HS-5 (cell line): ENCODE measurements around the gene TMEM37.

Experiments
- DNase-seq: peaks from one replicate; pipeline ENCODE4 v3.0.0-alpha.2; 2012; ENCODE audit warnings: low read depth

The TMEM37 gene

DNA sequence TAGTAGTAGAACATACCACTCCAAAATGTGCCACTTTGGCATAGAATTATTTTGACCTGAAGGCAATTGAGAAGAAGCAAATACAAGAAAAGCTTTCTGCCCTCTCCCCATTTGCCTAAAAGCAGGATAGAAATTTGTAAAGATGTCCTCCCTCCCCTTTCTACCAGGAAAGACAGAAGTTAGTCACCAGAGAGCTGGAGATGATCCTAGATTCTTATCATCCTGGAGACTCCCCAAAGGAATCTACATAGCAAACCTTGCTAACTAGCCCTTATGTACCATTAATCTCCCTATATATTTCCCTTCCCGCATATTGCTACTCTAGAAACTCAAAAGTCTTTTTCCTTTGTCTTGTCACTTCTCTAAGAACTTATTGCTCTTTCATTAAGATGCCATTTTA, 12.6 kb upstream of the TMEM37 start:
- no peak for DNase-seq

DNA sequence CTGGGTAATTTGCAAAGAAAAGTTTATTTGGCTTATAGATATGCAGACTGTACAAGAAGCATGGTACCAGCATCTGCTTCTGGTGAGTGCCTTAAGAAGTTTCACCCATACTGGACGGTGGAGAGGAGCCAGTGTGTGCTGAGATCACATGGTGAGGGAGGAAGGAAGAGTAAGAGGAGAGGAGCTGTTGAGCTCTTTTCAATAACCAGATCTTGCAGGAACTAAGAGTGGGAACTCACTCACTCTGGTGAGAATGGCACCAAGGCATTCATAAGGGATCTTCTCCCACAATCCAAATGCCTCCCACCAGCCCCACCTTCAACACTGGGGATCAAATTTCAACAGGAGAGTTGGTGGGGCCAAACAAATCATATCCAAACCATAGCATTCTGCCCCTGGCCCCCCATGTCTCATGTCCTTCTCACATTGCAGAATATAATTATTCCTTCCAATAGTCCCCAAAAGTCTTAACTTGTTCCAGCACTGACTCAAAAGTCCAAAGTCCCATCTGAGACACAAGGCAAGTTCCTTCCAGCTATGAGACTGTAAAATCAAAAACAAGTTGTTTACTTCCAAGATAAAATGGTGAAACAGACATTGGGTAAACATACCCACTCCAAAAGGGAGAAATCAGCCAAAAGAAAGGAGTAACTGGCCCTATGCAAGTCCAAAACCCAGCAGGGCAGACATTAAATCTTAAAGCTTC, 11.7 kb upstream of the TMEM37 start:
- DNase-seq = no peak

DNA sequence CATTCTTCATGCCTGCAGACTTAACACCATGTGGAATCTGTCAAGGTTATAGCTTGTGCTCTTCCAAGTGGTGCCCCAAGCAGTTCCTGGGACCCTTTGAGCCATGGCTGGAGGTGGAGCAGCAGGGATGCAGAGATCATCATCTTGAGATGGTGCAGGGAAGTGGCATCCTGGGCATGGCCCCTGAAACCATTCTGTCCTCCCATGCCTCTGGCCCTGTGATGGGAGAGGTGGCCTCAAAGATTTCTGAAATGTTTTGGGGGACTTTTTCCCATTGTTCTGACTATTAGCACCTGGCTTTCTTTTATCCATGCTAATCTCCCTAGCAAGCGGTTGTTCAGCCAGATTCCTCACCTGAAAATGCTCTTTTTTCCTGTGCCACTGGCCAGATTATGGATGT, 10.3 kb upstream of the TMEM37 start:
- no peak for DNase-seq

DNA sequence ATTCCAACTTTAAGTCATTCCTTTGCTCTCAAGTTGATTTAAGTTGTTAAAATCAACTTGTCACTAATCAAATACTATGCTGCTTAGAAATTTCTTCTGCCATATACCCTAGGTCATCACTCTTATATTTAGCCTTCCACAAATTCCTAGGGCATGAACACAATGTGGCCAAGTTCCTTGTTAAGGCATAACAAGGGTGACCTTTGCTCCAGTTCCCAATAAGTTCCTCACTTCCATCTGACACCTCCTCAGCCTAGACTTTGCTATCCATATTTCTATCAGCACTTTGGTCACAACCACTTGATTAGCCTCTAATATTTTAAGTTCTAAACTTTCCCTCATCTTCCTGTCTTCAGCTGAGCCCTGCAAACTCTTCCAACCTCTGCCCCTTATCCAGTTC, 9.9 kb upstream of the TMEM37 start:
- DNase-seq = no peak

DNA sequence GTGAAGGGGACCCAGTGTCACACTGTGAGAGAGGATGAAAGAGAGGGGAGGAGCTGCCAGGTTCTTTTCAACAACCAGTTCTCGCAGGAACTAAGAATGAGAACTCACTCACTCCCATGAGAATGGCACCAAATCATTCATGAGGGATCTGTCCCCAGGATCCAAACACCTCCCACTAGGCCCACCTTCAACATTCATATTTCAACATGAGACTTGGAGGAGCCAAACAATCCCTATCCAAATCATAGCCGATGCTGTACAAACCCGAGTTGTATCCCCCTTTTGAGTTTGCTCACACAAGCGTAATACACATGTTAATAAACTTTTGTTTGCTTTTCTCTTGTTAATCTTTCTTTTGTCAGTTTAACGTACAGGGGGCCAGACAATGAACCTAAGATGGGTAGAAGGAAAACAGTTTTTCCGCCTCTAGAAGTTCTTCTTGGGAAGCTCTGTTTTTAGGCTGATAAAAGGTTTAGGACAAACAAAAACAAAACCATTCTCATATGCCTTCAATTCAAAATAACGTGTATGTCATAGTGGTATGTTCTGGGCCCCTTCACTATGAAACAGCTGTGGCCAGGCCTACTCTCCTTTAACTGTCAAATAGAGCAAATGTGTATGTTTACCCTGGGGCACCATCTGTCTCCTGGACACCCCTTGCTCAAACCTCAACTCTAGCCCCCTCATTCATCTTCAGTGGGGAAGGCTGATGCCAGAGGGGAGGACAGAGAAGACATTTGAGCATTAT, 9.1 kb upstream of the TMEM37 start:
- no peak for DNase-seq

DNA sequence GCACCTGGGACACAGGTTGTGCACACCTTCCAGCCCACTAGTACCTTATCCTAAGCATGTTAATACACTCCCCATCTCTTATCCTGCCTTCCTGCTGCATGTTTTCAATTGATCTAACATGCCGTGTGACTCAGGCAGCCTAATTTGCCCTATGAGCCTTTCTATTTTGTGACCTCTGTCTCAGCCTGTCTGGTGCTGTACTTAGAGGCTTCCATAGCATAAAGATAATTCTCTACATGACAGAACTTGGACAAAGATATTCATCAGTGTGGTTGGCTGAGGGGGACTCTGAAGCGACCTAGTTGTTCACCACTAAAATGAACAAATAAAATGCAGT, 8.6 kb upstream of the TMEM37 start:
- no peak for DNase-seq

DNA sequence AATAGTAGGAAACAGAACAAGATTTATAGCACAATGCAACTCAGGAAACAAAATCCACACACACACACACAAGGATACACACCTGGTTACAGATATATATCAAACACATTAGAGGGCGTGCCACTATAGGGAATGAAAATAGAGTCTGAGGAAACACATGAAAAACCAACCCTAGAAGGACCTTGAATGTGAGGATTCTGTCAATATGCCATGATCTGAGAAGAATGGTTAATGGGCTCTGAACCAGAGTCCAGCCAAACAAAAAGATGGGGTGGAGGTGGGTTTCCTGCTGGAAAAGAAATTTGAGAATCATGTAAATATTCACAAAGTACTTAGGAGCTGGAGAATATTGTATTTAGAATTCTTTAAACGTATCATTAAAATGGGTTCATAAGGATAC, 7.8 kb upstream of the TMEM37 start:
- DNase-seq = no peak

DNA sequence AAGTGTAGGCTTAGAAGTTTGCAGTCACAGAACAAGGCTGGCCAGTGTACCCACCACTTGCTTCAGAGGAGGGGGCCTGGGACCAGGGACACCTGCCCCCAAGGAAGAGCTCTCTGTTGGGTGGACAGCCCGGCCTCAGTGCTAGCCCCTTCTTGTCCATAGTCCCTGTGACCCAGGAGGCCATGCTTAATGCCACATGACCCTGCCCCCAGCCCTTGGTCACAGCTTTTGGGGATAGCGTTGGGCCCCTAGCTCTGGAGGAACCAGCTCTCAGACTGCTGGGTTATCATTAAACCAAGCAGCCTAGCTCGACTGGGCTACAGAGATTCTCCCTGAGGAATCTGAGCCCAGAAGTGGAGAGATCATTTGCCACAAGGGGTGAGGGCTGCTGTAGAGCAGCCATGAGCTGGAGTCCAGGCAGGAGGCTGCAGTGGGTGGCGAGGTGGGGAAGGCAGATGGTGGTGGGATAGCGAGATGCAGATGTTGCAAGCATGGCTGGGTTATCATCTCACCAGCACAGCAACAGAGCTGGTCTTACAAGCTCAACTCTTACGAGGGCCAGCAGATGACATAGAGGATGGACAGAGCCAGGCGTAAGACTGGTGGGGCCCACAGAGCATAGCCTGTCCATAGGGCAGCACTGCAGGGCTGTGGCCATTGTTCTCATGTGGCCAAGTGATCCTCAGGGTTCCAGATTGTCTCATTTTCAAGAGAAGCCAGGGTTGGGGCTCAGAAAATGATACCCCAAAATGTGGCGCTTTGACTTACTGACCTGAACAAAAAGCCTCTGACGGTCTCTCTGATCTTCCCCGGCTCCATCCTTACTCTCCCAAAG, 7.2 kb upstream of the TMEM37 start:
- DNase-seq = no peak

DNA sequence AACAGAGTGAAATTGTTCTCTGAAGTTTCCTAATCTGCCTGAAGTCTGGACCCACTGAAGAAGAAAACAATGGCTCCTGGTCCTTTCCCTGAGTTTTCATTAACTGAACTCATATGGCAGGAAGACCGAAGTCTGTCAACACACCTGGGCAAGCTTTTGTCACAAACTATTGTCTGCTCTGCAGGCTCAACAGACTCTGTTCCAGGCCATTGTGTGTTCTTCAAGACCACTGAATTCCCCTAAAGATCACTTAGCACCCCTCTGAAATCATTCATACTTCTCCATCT, 6.6 kb upstream of the TMEM37 start:
- DNase-seq = no peak

DNA sequence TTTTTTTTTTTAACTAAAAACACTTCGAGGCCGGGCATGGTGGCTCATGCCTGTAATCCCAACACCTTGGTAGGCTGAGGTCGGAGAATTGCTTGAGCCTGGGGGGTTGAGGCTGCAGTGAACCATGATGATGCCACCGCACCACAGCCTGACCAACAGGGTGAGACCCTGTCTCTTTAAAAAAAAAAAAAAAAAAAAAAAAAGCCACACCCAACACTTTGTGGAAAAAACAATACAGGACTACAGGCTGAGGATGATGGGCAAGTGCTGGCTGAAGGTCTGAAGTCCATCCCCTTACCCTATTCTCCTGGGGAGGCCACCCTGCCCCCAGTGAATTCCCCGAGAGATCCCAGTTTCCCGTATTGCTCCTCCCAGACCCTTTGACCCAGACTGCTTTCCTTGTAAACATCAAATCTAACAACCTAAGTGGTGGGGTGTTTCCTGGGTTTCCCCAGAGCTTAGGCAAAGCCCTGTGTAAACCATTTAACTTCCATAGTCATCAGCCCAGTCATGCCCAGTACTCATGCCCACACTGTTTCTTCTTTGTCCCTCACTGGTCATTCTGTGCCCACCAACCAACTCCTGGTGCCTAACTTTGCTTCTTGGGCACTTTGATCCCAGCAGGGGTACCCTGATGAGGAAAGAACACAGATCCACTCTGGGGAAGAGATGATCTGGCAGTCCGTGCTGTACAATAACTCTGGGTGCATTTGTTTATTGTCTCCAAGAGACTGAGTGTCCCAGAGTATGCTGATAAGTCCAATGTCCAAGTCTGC, 5.8 kb upstream of the TMEM37 start:
- no peak for DNase-seq

DNA sequence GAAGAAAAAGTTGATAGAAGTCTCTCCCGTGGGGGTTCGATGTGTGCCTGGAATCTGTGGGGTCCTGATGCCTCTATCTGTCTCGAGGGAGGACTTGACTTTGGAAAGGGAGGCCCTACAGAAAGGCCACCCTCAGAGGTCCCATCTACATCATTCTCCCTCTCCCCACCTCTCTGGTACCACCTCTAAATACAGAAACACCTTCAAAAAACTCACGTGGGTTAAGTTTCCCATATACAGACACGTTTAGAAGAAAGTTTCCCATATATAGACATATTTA, 5.3 kb upstream of the TMEM37 start:
- no peak for DNase-seq

DNA sequence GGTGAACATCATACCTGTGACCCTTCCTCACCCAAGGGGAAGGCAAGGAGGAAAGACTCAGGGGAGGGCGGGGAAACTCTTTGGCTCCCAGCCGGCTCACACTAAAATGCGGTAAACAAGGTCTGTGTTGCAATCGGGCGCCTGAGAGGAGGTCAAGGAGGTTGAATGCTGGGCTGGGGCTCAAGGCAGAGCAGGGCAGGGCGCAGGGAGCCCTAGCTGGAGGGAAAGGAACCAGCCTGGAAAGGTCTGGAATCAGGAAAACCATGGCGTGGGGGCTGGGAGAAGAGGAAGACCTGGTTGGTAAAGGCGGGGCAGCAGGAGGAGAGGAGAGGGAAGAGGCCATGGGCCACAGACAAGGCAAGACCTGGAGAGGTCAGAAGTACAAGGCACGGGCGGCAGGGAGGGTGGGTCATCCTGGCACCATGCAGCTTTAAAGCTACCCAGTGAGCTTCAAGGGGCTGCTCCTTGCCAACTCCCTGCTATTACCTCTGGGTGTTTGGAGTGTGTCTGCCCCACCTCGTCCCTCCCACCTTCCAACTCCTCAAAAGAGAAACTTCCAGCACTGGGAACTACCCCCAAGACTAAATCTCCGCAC, 4.8 kb upstream of the TMEM37 start:
- DNase-seq = no peak

DNA sequence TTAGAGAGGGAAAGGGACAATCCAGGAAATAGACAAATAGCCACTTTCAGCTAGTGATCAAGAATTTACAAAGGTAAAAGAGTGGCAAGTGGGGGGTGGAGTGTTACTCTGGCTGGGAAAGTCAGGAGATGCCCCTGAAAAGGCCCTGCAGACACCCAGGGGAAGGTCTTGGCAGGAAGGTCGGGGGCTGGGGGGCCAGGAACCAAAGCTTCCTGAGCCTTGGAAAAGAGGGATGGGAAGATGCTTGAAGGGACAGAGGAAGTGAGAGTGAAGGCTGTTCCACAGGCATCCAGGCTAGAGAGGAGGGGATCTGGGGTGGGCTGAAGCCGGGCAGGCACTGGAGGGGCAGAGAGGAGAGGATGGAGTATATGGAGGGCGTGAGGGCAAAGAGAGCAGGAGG, 3.9 kb upstream of the TMEM37 start:
- no peak for DNase-seq

DNA sequence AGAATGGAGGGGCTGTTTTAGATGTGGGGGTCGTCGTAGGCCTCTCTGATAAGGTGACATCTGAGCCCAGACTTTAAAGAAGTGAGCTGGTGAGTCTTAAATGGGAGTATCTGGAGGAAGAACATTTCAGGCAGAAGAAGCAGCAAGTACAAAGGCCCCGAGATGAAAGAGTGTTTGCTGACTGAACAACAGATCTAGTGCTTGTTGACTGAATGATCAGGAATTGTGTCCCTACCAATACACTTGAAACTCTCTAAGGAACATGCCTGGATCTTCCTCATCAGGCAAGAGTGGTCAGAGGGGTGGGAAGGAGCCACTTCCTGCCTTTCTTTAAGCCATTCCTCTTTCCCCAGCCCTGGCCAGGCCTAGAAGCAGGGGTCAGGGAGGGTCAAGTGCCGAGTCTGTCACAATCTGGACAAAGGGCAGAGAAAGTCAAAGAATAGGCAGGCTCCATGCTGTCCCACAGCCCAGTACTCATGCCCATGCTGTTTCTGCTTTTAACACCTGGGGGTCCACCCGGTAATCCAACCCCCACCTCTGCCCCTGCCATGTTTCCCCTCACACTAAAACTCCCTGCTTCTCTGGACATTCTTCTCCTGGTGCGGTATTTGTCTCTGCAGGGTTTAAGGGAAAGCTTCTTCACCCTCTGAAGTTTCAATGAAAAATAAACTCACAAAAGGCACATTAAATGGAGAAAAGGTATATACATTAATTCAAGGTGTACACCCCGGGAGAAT, 3.0 kb upstream of the TMEM37 start:
- no peak for DNase-seq

DNA sequence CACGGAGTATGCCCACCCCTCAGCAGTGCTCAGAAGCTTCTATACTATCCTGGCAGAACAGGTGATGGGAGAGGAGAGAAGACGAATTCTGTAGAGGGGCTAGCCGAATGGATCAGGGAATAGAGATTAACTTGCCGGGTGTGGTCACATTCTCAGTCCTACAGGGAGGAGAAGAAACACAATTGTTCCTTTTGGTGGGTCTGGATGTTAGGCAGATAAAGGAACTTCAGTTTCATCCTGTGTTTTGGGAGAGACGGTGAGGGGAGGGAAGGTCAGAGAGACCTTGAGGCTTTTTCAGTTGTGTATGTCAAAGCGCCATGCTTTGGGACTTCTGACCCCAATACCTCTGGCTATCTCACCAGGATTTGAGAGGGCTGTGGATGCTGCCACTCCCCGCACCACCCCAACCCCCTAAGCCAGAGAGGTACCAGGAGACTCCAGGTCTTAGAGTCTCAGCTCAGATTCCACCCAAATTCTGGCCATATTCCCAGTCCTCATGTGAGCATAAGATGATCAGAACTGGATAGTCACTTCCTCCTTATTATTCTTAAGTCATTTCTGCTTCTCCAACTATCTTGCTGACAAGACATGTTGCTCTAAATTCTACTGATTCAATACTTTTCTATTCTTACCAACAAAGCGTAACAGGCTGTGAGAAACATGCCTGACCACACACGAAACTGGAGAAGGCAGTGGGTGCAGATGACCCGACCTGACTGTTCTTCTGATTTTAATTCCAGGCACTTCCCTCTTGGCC, 2.3 kb upstream of the TMEM37 start:
- DNase-seq = no peak

DNA sequence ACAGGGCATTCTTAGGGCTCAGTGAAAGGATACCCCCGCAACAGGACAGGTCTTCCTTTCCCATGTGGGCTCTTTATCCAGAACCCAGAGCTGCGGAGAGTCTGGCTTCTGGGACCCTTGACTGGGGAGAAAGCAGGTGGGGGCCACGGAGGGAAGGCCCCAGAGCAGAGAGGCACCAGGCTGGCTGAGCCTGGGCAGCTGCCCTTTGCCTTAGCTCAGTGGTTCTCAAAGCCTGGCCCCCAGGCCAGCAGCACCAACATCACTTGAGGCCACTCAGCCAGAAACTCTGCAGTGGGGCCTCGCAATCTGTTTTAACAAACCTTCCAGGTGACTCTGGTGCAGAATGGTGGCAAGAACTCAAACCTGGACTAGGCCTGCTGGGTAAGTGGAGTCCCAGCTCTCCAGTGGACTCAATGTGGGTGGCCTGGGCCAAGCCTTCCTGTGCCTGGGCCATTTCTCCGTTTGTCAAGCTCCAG, 1.6 kb upstream of the TMEM37 start:
- DNase-seq = no peak

DNA sequence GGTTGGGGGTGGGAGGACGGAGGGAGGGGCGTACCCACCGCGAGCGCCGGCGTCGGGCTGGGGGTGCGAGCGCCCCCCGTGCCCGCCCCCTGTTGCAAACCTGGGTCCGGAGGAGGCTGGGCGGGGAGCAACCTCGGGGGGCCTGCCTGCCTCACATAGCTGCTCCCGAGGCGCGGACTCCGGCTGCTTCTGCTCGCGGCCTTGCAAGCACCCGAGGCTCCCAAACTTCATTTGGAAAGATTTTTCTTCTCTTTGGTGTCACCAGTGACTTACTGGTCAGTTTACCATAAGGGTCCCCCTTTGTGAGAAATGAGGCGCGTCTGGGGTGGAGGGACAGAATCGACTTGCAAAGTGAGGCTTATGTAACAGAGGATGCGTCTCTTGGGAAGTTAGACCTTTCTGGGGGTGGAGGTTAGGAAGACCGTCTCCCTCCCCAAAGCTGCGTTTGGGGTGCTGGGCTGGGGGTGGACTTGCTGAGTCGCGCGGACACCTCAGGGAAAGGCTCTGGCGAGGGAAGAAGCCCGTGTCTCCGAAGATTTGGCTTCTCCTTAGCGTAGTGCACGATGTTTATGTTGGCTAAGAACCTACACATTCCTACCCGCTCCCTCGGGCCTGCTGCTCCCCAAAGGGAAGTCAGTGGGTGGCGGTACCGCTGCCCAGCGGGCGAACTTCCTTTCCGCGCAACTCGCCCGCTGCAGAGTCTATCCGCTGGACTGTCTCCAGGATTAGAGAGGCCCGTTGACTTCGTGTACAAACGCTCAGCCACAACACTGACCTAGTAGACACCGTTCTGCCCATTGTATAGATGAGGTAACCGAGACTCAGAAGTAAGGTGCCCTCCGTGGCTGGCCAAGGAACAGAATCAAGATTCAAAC, 559 bp downstream of the TMEM37 start:
- no peak for DNase-seq

DNA sequence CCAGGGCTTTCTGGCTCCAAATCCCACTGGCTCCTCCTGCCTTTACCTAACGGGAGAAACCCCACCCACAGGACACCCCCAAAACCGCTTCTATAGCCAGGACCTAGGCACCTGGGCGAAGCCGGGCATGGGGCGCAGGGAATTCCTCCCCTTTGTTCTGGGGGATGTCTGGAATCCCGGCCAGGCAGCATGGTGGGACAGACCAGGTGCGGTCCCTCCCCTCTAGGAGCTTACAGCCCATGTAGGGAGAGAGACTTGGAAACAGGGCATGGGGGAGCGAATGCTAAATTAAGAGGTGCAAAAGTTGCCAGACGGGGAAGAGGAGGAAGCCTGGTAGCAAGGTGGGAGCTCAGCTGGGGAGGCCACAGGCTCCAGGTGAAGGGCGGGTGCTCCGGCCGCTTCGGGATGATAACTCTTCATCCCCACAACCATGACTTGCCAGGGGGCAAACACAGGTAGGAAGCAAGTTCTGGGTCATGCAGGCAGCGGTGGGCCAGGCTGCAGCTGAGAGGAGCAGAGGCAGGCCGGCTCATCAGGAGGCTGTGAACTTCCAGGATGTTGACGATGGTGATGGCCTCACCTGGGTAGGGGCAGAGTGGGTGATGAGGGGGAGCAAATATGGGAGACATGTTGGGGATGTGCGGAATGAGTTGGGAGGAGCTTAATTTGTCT, 1.3 kb downstream of the TMEM37 start:
- no peak for DNase-seq

DNA sequence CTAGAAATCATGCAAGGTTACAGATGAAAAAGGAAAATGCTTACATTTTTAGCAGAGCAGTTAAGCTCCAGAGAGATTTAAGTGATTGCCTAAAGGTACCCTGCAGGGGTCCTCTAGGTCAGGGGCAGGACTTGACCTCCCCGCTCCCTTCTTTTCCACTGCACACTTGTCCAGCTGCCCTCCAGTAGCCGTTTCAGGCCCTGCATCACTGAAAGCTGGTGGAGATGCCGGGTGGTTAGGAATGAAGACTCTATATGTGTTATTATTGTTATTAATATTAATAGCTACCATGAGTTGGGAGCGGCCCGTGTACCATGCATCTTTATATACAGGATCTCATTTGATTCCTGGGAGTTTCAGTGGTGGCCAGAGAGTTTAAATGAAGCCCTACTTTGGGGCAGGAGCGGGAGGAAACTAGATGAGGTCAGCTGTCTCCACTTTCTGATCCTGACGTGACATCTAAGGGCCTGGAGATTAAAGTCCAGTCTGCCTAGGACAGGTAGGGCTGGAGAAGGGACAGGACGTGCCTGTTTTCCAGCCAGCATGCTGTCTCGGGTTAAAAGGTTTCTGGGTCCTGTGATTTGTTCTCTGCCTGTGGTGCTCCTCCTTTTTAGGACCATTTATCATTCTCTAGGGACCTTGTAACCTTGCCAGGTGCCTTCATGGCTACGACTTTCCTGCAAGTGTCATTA, 2.1 kb downstream of the TMEM37 start:
- no peak for DNase-seq
